ENCODE results near the gene CPLX4.
"Not testable (repeated sequence)": the region's sequence is repeated elsewhere in the genome, so short reads cannot be mapped to it uniquely, and the experiment has no call there.

CPLX4 gene

DNA sequence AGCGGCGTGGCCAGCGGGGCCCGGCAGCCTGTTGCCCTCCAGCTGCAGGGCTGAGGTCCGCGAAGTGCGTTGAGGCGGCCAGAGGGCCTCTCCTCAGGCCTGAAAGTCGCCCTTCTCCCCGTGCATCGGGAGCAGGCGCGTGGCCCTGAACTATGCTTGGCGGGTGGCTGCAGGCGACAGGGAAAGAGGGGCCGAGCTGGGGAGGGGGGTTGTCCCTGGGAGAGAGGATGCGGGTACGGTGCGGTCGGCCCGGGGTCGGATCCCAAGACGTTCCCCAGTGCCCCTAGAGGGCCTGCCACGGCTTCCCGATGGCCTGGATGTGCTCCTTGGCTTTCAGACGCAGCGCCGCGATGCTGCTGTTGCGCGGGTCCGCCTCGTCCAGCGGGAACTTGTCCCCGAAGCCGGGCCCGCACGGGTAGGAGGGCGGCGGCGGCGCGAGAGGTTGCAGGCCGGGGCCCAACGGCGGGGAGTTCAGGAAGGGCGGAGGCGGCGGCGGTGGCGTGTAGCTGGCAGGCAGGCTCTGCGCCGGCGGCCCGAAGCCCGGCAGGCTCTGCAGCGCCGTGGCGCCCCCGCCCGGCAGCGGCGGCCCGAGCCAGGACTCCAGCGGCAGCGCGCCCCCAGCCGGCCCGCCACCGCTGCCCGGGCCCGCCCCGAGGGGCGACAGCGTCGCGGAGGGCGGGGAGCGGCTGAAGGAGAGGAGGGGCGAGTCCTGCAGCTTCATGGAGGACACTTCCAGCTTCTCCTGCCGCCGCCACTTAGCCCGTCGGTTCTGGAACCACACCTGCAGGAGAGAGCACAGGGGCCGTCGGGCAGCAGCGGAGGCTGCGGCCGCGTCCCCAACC, 49.5 kb downstream of the CPLX4 start:
- peak; percentile 3 for DNase-seq

DNA sequence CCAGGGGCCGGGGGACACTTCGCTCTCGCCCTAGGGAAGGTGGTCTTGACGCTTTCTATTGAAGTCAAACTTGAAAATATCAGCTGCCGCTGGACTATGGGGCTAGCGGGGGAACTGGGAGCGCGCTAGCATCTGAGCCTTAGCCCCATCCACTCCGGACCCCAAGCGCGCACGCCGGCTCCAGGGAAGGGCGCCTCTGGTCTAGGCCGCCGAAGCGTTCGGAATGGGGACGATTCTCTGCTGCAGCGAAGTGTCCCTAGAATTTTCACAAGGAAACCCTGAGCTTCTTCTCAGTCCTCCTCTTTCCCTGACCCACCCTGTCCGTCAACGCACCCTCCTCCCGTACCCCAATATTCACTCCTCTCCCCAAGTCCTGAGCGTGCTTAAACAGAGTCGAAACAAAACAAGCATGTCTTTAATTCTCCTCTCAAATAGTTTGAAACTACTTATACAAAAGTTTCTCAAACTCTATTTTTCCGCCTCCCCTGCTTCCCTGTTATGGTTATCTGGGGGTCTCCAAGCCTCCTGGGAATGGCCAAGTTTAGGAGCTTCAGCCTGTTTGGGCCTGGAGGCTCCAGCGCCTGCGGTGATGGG, 50.2 kb downstream of the CPLX4 start:
- DNase-seq = no peak

DNA sequence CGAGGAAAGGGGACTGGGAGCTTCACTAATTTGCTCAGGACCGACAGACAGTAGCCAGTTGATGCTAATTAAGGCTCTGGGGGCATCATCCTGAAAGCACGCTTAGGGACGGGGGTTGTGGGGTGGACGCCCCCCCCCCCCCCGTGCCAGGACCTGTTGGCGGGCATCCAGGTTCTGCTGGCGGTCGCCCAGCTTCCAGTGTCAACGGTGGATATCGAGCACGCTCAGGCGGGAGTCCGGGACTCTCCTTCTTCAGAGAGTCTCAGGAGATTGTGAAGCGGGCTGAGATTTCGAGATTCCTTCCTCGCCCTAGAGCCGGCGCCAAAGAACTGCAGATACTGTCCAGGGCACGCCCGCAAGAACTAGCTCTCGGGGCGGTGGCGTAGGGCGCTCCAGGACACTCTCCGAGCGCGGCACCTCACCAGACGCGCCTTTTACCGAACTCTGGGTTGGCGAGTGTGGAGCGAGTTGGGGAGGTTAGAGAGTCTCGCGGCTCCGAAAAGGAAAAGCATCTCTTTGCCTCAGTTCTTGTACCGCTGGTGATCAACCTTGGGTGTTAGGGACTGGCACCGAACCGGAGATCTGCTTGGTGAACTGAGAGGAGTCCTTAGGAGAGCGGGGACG, 50.8 kb downstream of the CPLX4 start:
- DNase-seq = no peak

DNA sequence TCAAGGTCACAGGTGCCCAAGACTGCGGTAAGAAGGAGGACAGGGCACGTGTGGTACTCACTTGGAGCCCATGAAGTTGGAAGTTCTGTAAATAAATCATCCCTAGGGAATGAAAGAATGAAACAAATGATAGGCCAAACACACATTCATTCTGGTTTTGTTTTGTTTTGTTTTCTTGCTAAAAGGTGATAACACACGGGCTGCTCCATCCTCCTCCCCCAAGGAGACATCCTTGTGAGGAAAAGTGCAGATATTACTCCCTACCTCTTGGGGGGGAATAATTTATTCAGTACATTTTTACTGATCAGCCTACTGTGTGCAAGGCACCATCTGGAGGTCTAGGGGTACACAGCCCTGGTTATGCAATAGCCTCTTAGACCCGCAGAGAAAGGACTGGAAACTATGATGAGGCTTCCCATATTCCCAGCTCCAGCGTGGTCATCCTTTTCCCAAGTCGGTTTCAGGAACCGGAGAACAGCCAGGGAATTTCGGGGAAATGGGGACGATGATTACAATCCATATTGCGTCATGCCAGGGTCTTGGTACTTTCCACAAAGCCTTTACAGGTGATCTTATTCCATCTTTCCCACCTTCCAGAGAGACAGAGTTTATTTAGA, 51.5 kb downstream of the CPLX4 start:
- DNase-seq = no peak

DNA sequence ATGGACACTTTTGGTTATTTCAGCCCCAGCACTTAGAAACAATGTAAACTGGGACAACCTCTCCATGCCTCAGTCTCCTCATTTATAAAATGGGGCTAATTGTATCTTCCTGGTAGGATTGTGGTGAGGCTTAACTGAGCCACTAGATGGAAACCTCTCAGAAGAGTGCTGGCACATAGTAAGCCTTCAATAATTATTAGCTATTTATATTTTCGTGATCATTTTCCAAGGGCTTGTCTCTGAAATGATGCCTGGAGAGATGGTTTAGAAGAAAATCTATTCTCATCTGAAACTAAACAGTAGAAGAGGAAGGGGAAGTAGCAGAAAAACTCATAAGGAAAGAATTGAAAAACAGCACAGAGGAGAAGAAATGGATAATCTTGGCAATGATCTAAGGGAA, 52.0 kb downstream of the CPLX4 start:
- DNase-seq = no peak

DNA sequence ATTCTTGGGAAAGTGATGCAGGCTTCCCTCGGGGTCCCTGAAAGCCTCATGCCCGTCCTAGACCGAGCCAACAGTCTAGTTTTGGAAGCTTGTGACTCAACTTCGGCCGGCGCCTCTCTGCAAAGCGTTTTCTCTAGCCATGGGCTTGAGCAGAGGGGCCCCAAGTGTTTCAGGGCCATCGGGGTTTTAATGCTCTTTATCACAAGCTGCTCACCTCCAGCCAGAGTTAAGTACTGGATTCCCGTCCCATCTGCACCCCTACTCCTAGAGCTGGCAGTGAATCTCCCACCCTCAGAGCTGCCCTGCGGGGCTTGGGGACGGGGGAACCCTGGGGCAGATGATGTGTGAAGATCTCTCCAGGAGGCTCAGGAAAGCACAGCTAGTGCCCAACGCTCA, 52.5 kb downstream of the CPLX4 start:
- DNase-seq = no peak

DNA sequence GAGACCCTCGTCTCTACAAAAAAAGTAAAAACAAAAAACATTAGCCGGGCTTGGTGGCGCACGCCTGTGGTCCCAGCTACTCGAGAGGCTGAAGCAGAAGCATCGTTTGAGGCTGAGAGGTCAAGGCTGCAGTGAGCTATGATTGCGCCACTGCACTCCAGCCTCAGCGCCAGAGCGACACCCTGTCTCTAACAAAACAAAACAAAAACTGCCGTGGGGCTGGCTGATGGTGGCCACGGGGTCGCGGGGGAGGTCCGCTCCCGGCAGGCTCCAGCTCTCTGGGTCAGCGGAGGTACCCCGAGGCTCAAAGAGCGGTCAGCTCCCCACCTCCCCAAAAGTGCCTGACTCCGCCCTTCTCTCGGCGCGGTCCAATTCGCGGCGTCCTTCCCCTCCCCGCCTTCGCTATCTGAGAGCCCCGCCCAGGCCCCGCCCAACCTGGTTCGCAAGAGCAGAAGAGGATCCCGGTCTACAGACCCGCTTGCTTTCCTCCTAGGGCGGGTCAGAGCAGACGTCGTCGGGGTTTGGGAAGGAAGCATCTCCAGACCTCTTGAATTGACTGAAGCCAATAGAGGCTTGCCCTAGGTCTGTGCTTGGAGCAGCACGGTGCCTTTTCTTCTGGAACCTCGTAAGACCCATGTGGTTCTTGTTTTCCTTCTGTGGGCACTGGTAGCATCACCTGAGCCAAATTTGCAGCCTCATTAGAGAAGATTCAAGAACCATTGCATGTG, 53.0 kb downstream of the CPLX4 start:
- DNase-seq = no peak

DNA sequence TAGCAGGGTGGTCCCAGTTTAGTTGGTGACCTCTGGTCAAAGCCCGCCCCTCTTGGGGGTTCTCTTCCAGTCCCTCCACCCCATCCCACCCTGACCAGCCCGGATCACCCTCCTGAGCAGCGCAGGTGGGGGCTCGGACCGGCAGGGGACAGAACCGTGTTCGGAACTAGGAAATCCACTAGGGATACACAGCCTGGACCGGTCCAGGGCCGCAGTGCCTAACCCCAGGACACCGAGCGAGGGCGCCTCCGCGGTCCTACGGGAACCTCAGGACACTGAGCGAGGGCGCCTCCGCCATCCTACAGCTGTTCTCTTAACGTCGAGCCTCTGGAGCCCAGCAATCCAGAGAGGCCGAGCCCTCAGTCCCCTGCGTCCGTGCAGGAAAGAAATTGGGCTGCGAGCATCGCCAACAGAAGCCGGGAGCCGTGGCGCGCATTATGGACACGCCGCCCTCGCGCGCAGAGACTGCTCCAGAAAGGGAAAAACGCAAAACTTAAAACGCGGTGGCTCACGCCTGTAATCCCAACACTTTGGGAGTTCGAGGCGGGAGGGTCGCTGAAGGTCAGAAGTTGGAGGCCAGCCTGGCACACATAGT, 53.7 kb downstream of the CPLX4 start:
- no peak for DNase-seq

DNA sequence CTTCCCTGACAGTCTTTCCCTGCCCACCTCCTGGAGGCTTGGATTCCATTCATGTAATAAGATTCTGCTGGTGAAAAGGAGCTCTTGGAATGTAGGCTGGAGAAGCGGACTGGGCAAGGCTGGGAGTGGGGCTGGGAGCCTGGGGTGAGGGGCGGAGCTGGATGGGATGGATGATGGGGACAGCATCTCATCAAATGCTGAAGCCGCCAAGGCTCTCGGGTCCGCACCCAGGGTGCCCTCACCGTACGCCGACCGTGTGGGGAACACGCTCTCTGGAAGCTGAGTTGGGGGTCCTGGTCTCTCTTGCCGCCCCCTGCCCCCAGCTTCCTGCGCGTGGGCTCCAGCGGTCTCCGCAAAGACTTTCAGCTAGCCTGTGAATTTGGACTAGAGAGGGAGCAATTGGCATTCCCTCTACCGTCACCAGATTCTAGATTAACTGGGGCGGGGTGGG, 54.3 kb downstream of the CPLX4 start:
- DNase-seq = no peak

DNA sequence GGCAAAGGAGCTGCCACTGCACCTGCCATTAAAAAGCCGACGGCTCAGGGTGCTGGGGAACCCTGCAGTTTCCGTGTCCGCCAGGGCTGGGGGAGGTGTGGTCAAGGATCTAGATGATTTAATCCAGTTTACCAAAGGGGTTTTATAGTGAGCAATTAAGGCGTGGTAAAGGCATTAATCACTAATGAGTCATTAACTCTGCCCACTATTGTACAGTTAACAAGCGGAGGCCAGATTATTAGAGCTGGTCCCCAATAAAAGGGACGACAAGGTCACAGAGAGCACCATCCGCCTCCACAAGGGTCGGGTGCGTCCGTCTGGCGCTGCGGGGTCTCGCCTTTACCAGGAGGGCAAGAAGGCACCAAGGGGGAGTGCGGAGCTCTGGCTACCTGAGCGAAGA, 54.8 kb downstream of the CPLX4 start:
- DNase-seq = no peak

DNA sequence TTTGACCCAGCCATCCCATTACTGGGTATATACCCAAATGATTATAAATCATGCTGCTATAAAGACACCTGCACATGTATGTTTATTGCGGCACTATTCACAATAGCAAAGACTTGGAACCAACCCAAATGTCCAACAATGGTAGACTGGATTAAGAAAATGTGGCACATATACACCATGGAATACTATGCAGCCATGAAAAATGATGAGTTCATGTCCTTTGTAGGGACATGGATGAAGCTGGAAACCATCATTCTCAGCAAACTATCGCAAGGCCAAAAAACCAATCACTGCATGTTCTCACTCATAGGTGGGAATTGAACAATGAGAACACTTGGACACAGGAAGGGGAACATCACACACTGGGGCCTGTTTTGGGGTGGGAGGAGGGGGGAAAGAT, 56.2 kb downstream of the CPLX4 start:
- not testable (repeated sequence) for DNase-seq

DNA sequence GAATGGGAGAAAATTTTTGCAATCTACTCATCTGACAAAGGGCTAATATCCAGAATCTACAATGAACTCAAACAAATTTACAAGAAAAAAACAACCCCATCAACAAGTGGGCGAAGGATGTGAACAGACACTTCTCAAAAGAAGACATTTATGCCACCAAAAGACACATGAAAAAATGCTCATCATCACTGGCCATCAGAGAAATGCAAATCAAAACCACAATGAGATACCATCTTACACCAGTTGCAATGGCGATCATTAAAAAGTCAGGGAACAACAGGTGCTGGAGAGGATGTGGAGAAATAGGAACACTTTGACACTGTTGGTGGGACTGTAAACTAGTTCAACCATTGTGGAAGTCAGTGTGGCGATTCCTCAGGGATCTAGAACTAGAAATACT, 56.6 kb downstream of the CPLX4 start:
- not testable (repeated sequence) for DNase-seq

DNA sequence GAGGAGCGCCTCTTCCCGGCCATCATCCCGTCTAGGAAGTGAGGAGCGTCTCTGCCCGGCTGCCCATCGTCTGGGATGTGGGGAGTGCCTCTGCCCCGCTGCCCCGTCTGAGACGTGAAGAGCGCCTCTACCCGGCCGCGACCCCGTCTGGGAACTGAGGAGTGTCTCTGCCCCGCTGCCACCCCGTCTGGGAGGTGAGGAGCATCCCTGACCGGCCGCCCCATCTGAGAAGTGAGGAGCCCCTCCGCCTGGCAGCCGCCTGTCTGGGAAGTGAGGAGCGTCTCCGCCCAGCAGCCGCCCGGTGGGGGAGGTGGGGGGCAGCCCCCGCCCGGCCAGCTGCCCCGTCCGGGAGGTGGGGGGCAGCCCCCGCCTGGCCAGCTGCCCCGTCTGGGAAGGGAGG, 63.0 kb downstream of the CPLX4 start:
- not testable (repeated sequence) for DNase-seq

DNA sequence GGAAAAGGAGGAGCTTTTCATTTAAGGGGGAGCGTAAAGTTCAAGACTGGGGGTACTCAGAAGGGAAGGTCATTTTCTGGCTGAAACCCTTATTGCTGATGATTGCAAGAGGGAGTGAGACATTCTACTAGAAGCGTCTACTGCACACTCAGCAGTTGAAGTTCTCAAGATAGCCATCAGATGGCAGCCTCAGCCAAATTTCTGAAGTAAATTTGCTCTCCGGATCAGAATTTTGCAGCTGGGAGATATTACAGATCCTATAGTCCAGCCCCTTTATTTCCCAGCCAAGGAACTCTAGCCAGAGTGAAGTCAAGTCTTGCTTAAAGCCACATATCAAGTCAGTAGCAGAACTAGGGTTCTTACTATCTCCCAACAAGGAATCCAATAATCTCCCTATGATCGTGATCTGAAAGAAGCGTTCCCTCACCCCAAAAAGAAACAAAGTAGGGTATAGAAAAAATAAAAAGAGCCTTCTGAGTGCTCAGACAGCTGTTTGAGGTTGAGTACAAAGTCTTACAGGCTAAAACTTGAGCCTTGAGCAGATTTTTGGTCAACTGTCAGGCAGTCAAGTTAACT, 69.2 kb downstream of the CPLX4 start:
- peak; percentile 18 for DNase-seq

DNA sequence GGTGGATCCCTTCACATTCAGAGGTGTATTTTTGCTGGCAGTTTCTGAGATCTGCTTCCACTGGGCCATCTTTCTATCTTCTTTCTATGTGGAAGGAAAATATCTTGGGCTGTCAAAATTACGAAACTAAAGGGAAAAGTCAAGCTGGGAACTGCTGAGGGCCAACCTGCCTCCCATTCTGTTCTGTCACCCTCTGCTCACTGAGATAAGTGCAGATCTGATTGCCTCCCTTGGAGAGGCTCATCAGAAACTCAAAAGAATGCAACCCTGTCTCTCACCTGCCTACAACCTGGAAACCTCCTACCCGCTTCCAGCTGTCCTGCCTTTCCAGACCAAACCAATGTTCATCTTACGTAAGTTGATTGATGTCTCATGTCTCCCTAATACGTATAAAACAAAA, 71.7 kb downstream of the CPLX4 start:
- DNase-seq = no peak
